A549 (cell line): ENCODE results near the gene SCG2. TPM values are rescaled to one million over a fixed set of nuclear protein-coding genes. Genes with fewer than 3 reads are reported as not detected.

Source experiments
- ATAC-seq, 2 experiments: fragments of 200-7000 bp in 1 of 2; fragments of >200 bp in 1 of 2; cut with Nextera tagmentation in 1 of 2; cut with Tn5 transposase in 1 of 2; 3 replicates each; pipeline versions ENCODE4 v1.8.0 to v1.9.1; 2018 to 2020; ENCODE audit warnings: mild to moderate bottlenecking in 1 of 2, moderate library complexity in 1 of 2
- CTCF ChIA-PET: fragments of 300-600 bp; sonication (Branson Sonifier 250); formaldehyde crosslinking; extraction: SDS; loops from one replicate; lab custom pipeline; 2021; ENCODE audit warnings: antibody characterized with exemption, inconsistent platforms; lab: Yijun Ruan, JAX
- POLR2A ChIA-PET: fragments of 350-600 bp; formaldehyde crosslinking; extraction: SDS; loops from one replicate; lab custom pipeline; 2021; ENCODE audit warnings: antibody characterized with exemption, inconsistent platforms; lab: Yijun Ruan, JAX
- DNase-seq, 2 experiments: peaks; one replicate each; pipeline versions ENCODE4 v3.0.0 to v3.0.0-alpha.2; 2011 to 2016; ENCODE audit warnings: low read depth in 1 of 2, low spot score in 1 of 2
- FAIRE-seq: peaks from 2 replicates; lab custom pipeline; 2011; peaks lifted over from hg19 to GRCh38; lab: Jason Lieb, UNC
- H3K27ac ChIP-seq, 2 experiments: fragments of >200 bp; sonication (Bioruptor Twin); formaldehyde crosslinking; 3 replicates each; pipeline ENCODE4 v1.5.1; 2016 to 2017
- H3K4me1 ChIP-seq: fragments of >200 bp; sonication (Bioruptor Twin); formaldehyde crosslinking; 3 replicates; pipeline ENCODE4 v1.6.1; 2016
- H3K4me2 ChIP-seq: fragments of >200 bp; sonication (Bioruptor Twin); formaldehyde crosslinking; 3 replicates; pipeline ENCODE4 v1.6.1; 2016
- H3K4me3 ChIP-seq: fragments of >200 bp; sonication (Bioruptor Twin); formaldehyde crosslinking; 3 replicates; pipeline ENCODE4 v1.5.1; 2016
- H3K9me3 ChIP-seq: fragments of >200 bp; sonication (Bioruptor Twin); formaldehyde crosslinking; 3 replicates; pipeline ENCODE4 v1.6.1; 2016
- BCL3 ChIP-seq: fragments of >200 bp; sonication (Bioruptor Twin); formaldehyde crosslinking; IDR thresholded peaks from 3 replicates; pipeline ENCODE4 v1.6.1; 2016
- BHLHE40 ChIP-seq: IDR thresholded peaks from 2 replicates; pipeline ENCODE4 v1.6.1; 2012; ENCODE audit warnings: low read depth, low read length, inconsistent platforms
- CBX8 ChIP-seq: fragments of 200-600 bp; sonication (generic); IDR thresholded peaks from 2 replicates; pipeline ENCODE4 v1.6.1; 2016
- CEBPB ChIP-seq, 2 experiments: fragments of >200 bp in 1 of 2; sonication (Bioruptor Twin) in 1 of 2; formaldehyde crosslinking in 1 of 2; IDR thresholded peaks; 2 replicates each; pipeline ENCODE4 v1.6.1; 2012 to 2016
- CHD2 ChIP-seq: fragments of 150-350 bp; IDR thresholded peaks from 2 replicates; pipeline ENCODE4 v1.6.1; 2014; ENCODE audit warnings: low read length; ENCODE audit not compliant: partially characterized antibody
- EHF ChIP-seq: fragments of 250-450 bp; sonication (Bioruptor Pico); IDR thresholded peaks from 2 replicates; pipeline ENCODE4 v1.5.0; 2020; ENCODE audit warnings: mild to moderate bottlenecking
- EP300 ChIP-seq, 2 experiments: fragments of >200 bp; sonication (Bioruptor Twin); formaldehyde crosslinking; IDR thresholded peaks; 2 replicates in 1 of 2; 3 replicates in 1 of 2; pipeline ENCODE4 v1.6.1; 2016 to 2017
- FOSL2 ChIP-seq, 2 experiments: fragments of 450-650 bp in 1 of 2; fragments of >200 bp in 1 of 2; sonication (Bioruptor Twin) in 1 of 2; formaldehyde crosslinking; IDR thresholded peaks; 2 replicates each; pipeline versions ENCODE4 v1.5.0 to v1.6.1; 2016 to 2020; ENCODE audit warnings: mild to moderate bottlenecking in 1 of 2, moderate library complexity in 1 of 2
- GATA3 ChIP-seq: IDR thresholded peaks from 2 replicates; pipeline ENCODE4 v1.6.1; 2012; ENCODE audit warnings: borderline replicate concordance
- HDAC2 ChIP-seq: fragments of 200-600 bp; sonication (generic); IDR thresholded peaks from 2 replicates; pipeline ENCODE4 v1.6.1; 2016
- HEYL ChIP-seq: fragments of 250-450 bp; sonication (Bioruptor Pico); IDR thresholded peaks from 2 replicates; pipeline ENCODE4 v1.8.0; 2021; ENCODE audit warnings: mild to moderate bottlenecking, moderate library complexity
- JUN ChIP-seq, 2 experiments: fragments of >200 bp; sonication (Bioruptor Twin); formaldehyde crosslinking; IDR thresholded peaks; 2 replicates in 1 of 2; 3 replicates in 1 of 2; pipeline ENCODE4 v1.6.1; 2016 to 2017
- KDM1A ChIP-seq: fragments of 200-600 bp; sonication (generic); IDR thresholded peaks from 2 replicates; pipeline ENCODE4 v1.6.1; 2016; ENCODE audit warnings: low read depth, mild to moderate bottlenecking
- MAZ ChIP-seq: fragments of 150-350 bp; IDR thresholded peaks from 2 replicates; pipeline ENCODE4 v1.6.1; 2014; ENCODE audit warnings: antibody characterized with exemption, low read depth, low read length, borderline replicate concordance
- MYC ChIP-seq: IDR thresholded peaks from 2 replicates; pipeline ENCODE4 v1.6.1; 2012; ENCODE audit warnings: mild to moderate bottlenecking, inconsistent platforms, low read length, improper control_type of control experiment, borderline replicate concordance
- NFE2L2 ChIP-seq: fragments of 150-350 bp; conservative IDR thresholded peaks from 2 replicates; pipeline ENCODE4 v1.6.1; 2014; ENCODE audit warnings: low read length
- NPAS2 ChIP-seq: fragments of 250-450 bp; sonication (Bioruptor Pico); IDR thresholded peaks from 2 replicates; pipeline ENCODE4 v1.8.0; 2022; ENCODE audit warnings: mild to moderate bottlenecking, moderate library complexity, borderline replicate concordance
- NR3C1 ChIP-seq: fragments of >200 bp; sonication (Bioruptor Twin); formaldehyde crosslinking; IDR thresholded peaks from 3 replicates; pipeline ENCODE4 v1.6.1; 2017
- PHF8 ChIP-seq: fragments of 200-600 bp; sonication (generic); IDR thresholded peaks from 2 replicates; pipeline ENCODE4 v1.6.1; 2016; ENCODE audit warnings: low read depth, mild to moderate bottlenecking, antibody characterized with exemption, moderate library complexity, borderline replicate concordance
- POLR2A ChIP-seq: IDR thresholded peaks from 2 replicates; pipeline ENCODE4 v1.6.1; 2012; ENCODE audit warnings: mild to moderate bottlenecking, low read length
- RAD21 ChIP-seq, 2 experiments: fragments of >200 bp in 1 of 2; sonication (Bioruptor Twin) in 1 of 2; formaldehyde crosslinking in 1 of 2; IDR thresholded peaks in 1 of 2; conservative IDR thresholded peaks in 1 of 2; 2 replicates in 1 of 2; 3 replicates in 1 of 2; pipeline ENCODE4 v1.6.1; 2012 to 2018; ENCODE audit warnings: inconsistent platforms in 1 of 2
- RARB ChIP-seq: fragments of 250-450 bp; sonication (Bioruptor Pico); IDR thresholded peaks from 2 replicates; pipeline ENCODE4 v1.8.0; 2021; ENCODE audit warnings: mild to moderate bottlenecking, moderate library complexity
- SREBF2 ChIP-seq: fragments of 450-650 bp; IDR thresholded peaks from 2 replicates; pipeline ENCODE4 v1.6.1; 2014; ENCODE audit warnings: mild to moderate bottlenecking, moderate library complexity
- TP53 ChIP-seq: fragments of 250-450 bp; sonication (Bioruptor Pico); IDR thresholded peaks from 2 replicates; pipeline ENCODE4 v1.5.0; 2021; ENCODE audit warnings: mild to moderate bottlenecking, moderate library complexity
- ZC3H11A ChIP-seq: fragments of 450-650 bp; IDR thresholded peaks from 2 replicates; pipeline ENCODE4 v1.6.1; 2014; ENCODE audit warnings: antibody characterized with exemption, mild to moderate bottlenecking
- ZSCAN20 ChIP-seq: fragments of 250-450 bp; sonication (Bioruptor Pico); IDR thresholded peaks from 2 replicates; pipeline ENCODE4 v1.8.0; 2022; ENCODE audit warnings: mild to moderate bottlenecking, moderate library complexity
- WGBS: methylation state at CpG from one replicate; pipeline ENCODE4 v1.1.6; 2017; ENCODE audit errors: missing lambda C conversion rate; 5-methylcytosine and 5-hydroxymethylcytosine counted together
- polyA plus RNA-seq, 4 experiments: library from polyadenylated mRNA; depleted of rRNA in 3 of 4; stranded (reverse); fragments of >200 nt; fragmentation: RNase III in 1 of 4; extraction: RNeasy Plus Mini Kit Qiagen cat#74134 plus additional on column Dnase treatment in 1 of 4; gene quantifications; 2 replicates in 3 of 4; 3 replicates in 1 of 4; pipeline ENCODE4 v1.2.3, GENCODE V29; 2011 to 2017
- TF ChIP-seq, protein P1 (sequence below): fragments of 250-450 bp; sonication (Bioruptor Pico); IDR thresholded peaks from 2 replicates; pipeline ENCODE4 v1.5.0; 2021; ENCODE audit warnings: mild to moderate bottlenecking, moderate library complexity, borderline replicate concordance
- TF ChIP-seq, protein P2 (sequence below): IDR thresholded peaks from 2 replicates; pipeline ENCODE4 v1.6.1; 2012; ENCODE audit warnings: low read depth, borderline replicate concordance

SCG2 gene
- polyA plus RNA-seq, 2 of the 4 experiments (the other 2 are of a cell fraction): 0.84 to 10.2 TPM

DNA sequence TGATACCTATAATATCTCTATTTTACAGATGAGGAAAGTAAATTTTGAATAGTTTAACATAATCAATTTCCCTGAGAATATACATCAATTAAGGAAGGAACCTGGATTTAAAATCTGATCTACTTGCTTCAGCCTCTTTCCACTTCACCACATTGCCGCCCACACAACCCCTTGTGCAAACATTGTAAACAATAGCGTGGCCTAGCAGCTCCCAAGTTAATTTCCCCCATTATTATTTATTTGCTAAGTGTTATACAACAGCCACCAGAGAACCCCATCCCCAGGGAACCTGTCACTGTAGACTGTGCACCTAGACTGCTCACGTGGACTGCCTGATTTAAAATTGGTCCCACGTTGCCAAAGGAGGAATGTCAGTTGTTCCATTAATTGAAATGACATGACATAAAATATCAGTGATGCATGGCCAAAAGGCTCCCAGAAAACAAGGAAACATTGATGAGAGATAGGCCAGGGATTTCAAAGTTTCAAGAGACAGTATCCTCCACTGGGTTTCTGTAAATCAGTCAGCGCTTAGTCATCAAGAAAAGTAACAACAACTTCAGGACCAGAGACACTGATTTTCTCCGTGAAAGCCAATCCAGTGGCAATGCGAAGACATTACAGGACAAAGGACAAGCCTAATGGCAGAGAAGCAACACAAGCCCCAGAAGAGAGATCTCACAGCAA lies 41.3 kb downstream of the SCG2 start (continued):
- TF ChIP-seq TP53 (CRISPR knock-in tag) (no peak), EP300 (IDR thresholded peaks at IDR 0.05) (no peak), GATA3 (no peak), ZSCAN20 (no peak), BHLHE40 (no peak), JUN (IDR thresholded peaks at IDR 0.05) (no peak), ZC3H11A (no peak), CBX8 (no peak)
- TF ChIP-seq, protein P1, sequence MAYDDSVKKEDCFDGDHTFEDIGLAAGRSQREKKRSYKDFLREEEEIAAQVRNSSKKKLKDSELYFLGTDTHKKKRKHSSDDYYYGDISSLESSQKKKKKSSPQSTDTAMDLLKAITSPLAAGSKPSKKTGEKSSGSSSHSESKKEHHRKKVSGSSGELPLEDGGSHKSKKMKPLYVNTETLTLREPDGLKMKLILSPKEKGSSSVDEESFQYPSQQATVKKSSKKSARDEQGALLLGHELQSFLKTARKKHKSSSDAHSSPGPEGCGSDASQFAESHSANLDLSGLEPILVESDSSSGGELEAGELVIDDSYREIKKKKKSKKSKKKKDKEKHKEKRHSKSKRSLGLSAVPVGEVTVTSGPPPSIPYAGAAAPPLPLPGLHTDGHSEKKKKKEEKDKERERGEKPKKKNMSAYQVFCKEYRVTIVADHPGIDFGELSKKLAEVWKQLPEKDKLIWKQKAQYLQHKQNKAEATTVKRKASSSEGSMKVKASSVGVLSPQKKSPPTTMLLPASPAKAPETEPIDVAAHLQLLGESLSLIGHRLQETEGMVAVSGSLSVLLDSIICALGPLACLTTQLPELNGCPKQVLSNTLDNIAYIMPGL (CRISPR knock-in tag): no peak

- no peak for FAIRE-seq
- H3K4me1 ChIP-seq: peaks cover 29% of the 10 kb centered on the region
- 34% methylated on average over 1 of the region's 1 CpG for WGBS
- H3K27ac ChIP-seq: no peak overlapping the region
- CTCF ChIA-PET: interaction anchor here (1.2 kb wide), 1 partner anchor 587 kb away, joined by 7 read pairs; no protein-coding TSS in a partner anchor
- POLR2A ChIA-PET: no interaction called here
- H3K4me3 ChIP-seq: no peak overlapping the region
- TF ChIP-seq SREBF2: no peak
- no peak for TF ChIP-seq HDAC2
- no peak for TF ChIP-seq BHLHE40
- no peak for TF ChIP-seq TP53 (CRISPR knock-in tag)
- H3K4me2 ChIP-seq: 0 out of 3 replicates have a peak overlapping the region, but pooled peaks have one; percentile 24
- no peaks in the 10 kb centered on the region for H3K9me3 ChIP-seq
- no peak for DNase-seq
- ATAC-seq: no peak
Observed at GRCh38 chr2:223558970-223559369, 43.2 kb downstream of the SCG2 start.

- peaks cover 1% of the 10 kb centered on the region for H3K4me1 ChIP-seq
- ChIA-PET CTCF (interaction anchor here (1.3 to 1.4 kb wide), 3 partner anchors 8 to 583 kb away, joined by 3 read pairs; no protein-coding TSS in a partner anchor), POLR2A (no interaction called here)
- H3K9me3 ChIP-seq: no peaks in the 10 kb centered on the region
- ATAC-seq (no peak), FAIRE-seq (no peak), DNase-seq (no peak)
- WGBS: 94% methylated on average over 3 of the region's 3 CpGs
- H3K27ac ChIP-seq: no peak overlapping the region
- no peak overlapping the region for H3K4me2 ChIP-seq
- H3K4me3 ChIP-seq: no peak overlapping the region
- TF ChIP-seq, protein P2, sequence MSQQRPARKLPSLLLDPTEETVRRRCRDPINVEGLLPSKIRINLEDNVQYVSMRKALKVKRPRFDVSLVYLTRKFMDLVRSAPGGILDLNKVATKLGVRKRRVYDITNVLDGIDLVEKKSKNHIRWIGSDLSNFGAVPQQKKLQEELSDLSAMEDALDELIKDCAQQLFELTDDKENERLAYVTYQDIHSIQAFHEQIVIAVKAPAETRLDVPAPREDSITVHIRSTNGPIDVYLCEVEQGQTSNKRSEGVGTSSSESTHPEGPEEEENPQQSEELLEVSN: no peak
- TF ChIP-seq EHF (CRISPR knock-in tag) (no peak), HDAC2 (no peak), NPAS2 (CRISPR knock-in tag) (no peak), HEYL (no peak), POLR2A (no peak), MYC (no peak), NR3C1 (no peak)
Observed at GRCh38 chr2:223554923-223555322, 47.2 kb downstream of the SCG2 start.

GRCh38 chr2:223549215-223549614 lies 52.9 kb downstream of the SCG2 start:
- H3K27ac ChIP-seq: peak overlapping the region; percentile 25 to 65; a peak in 5 of 6 replicates
- WGBS: 7% methylated on average over 8 of the region's 8 CpGs
- no peak overlapping the region for H3K4me3 ChIP-seq
- DNase-seq (peak; percentile 49 to 65), FAIRE-seq (peak; percentile 23), ATAC-seq (peak; percentile 74 to 87; a peak in 5 of 6 replicates)
- H3K9me3 ChIP-seq: no peaks in the 10 kb centered on the region
- ChIA-PET POLR2A (no interaction called here), CTCF (no interaction called here)
- peaks cover 32% of the 10 kb centered on the region for H3K4me1 ChIP-seq
- peak overlapping the region; percentile 63 for H3K4me2 ChIP-seq
- TF ChIP-seq NFE2L2: no peak
- peak; percentile 92 for TF ChIP-seq GATA3
- TF ChIP-seq HDAC2: no peak
- peak; percentile 77 for TF ChIP-seq FOSL2 (IDR thresholded peaks at IDR 0.05)
- peak; percentile 78 for TF ChIP-seq FOSL2 (CRISPR knock-in tag; IDR thresholded peaks at IDR 0.05)
- TF ChIP-seq BCL3: 0 out of 3 replicates have a peak, but pooled peaks have one; percentile 30
- peak in 1 of 2 experiments; percentile 44; a peak in 1 of 4 replicates for TF ChIP-seq CEBPB (IDR thresholded peaks at IDR 0.05)
- no peak for TF ChIP-seq RARB
- TF ChIP-seq ZSCAN20: no peak
- peak in 1 of 2 experiments; percentile 49; a peak in 1 of 5 replicates for TF ChIP-seq JUN (IDR thresholded peaks at IDR 0.05)
- no peak for TF ChIP-seq CHD2
- no peak for TF ChIP-seq PHF8
- TF ChIP-seq RAD21 (conservative IDR thresholded peaks at IDR 0.05 in 1 of 2, IDR thresholded peaks at IDR 0.05 in 1 of 2): peak; percentile 16 to 20; a peak in 2 of 5 replicates
- no peak for TF ChIP-seq MAZ
- TF ChIP-seq KDM1A: no peak
